B cell (primary cell): Measurements from ENCODE around the gene ASTL. TPM values are rescaled to one million over a fixed set of nuclear protein-coding genes. Genes with fewer than 3 reads are reported as not detected.

Source experiments
- ATAC-seq: fragments of 200-7000 bp; cut with Tn5 transposase; one replicate; pipeline ENCODE4 v1.10.0; 2021; ENCODE audit warnings: low read depth, mild to moderate bottlenecking, moderate number of reproducible peaks, moderate library complexity
- CTCF ChIA-PET: fragments of 350-600 bp; sonication (Branson Sonifier 250); formaldehyde crosslinking; loops from one replicate; lab custom pipeline; 2021; ENCODE audit warnings: antibody characterized with exemption, inconsistent platforms; lab: Charles Lee
- POLR2A ChIA-PET: fragments of 350-600 bp; sonication (Branson Sonifier 250); formaldehyde crosslinking; loops from one replicate; lab custom pipeline; 2021; ENCODE audit warnings: antibody characterized with exemption; lab: Charles Lee
- DNase-seq: peaks from one replicate; pipeline ENCODE4 v3.0.0; 2013
- H2AFZ ChIP-seq: 2 replicates; pipeline ENCODE4 v1.6.1; 2012; ENCODE audit warnings: mild to moderate bottlenecking, low read depth, low read length; ENCODE audit not compliant: insufficient read depth, poor library complexity, severe bottlenecking
- H3K27ac ChIP-seq, 2 donors: 1 replicate in 1 of 2; 2 replicates in 1 of 2; pipeline ENCODE4 v1.5.1; 2012 to 2013; ENCODE audit warnings: low read length in 2 of 2, mild to moderate bottlenecking in 2 of 2, moderate library complexity in 1 of 2
- H3K27me3 ChIP-seq, 4 experiments: fragments of 200-600 bp in 1 of 4; sonication (generic) in 1 of 4; replicated peaks in 1 of 4; 1 replicate in 2 of 4; 2 replicates in 2 of 4; pipeline versions ENCODE4 v1.6.1 to v1.7.0; 2013 to 2016; ENCODE audit warnings: low read length in 3 of 4, mild to moderate bottlenecking in 2 of 4, mixed read lengths in 1 of 4, moderate library complexity in 1 of 4; ENCODE audit not compliant: insufficient read depth in 4 of 4, control insufficient read depth in 3 of 4; ENCODE audit errors: control extremely low read depth in 1 of 4
- H3K36me3 ChIP-seq, 2 experiments: replicated peaks in 1 of 2; 1 replicate in 1 of 2; 2 replicates in 1 of 2; pipeline versions ENCODE4 v1.6.1 to v1.7.1; 2013; ENCODE audit warnings: low read length in 1 of 2; ENCODE audit not compliant: insufficient read depth in 2 of 2, control insufficient read depth in 1 of 2; ENCODE audit errors: control extremely low read depth in 1 of 2, extremely low read depth in 1 of 2
- H3K4me1 ChIP-seq, 2 donors: fragments of 200-600 bp in 1 of 2; sonication (generic) in 1 of 2; 1 replicate in 1 of 2; 2 replicates in 1 of 2; pipeline versions ENCODE4 v1.5.1 to v1.6.1; 2013 to 2017; ENCODE audit warnings: low read length in 2 of 2; ENCODE audit not compliant: control insufficient read depth in 2 of 2, insufficient read depth in 2 of 2
- H3K4me2 ChIP-seq: replicated peaks from 2 replicates; pipeline ENCODE3; 2012; ENCODE audit warnings: mild to moderate bottlenecking, low read depth, low read length; ENCODE audit not compliant: poor library complexity, severe bottlenecking
- H3K4me3 ChIP-seq, 5 experiments: fragments of 200-600 bp in 1 of 5; sonication (generic) in 1 of 5; 1 replicate in 3 of 5; 2 replicates in 2 of 5; pipeline versions ENCODE4 v1.5.1 to v1.7.0; 2011 to 2016; ENCODE audit warnings: low read length in 4 of 5, mild to moderate bottlenecking in 4 of 5, low read depth in 2 of 5, control low read depth in 1 of 5, moderate library complexity in 1 of 5; ENCODE audit not compliant: insufficient read depth in 1 of 5; ENCODE audit errors: control extremely low read depth in 1 of 5, extremely low read depth in 1 of 5
- H3K79me2 ChIP-seq: fragments of 200-600 bp; sonication (generic); one replicate; pipeline ENCODE4 v1.6.0; 2016; ENCODE audit warnings: low read length; ENCODE audit not compliant: control insufficient read depth, insufficient read depth
- H3K9ac ChIP-seq: fragments of 200-600 bp; sonication (generic); 2 replicates; pipeline ENCODE4 v1.6.1; 2017; ENCODE audit warnings: mild to moderate bottlenecking, low read length, moderate library complexity
- H3K9me3 ChIP-seq, 3 donors: one replicate each; pipeline versions ENCODE4 v1.6.1 to v1.7.1; 2013; ENCODE audit warnings: low read length in 2 of 3; ENCODE audit not compliant: control insufficient read depth in 2 of 3, insufficient read depth in 1 of 3; ENCODE audit errors: control extremely low read depth in 1 of 3
- H4K20me1 ChIP-seq: 2 replicates; pipeline ENCODE4 v1.6.0; 2012; ENCODE audit warnings: mild to moderate bottlenecking, low read length; ENCODE audit not compliant: insufficient read depth, control insufficient read depth, poor library complexity, severe bottlenecking
- H3K27ac Mint-ChIP-seq: one replicate; pipeline ENCODE4 v1.8.0; 2021; ENCODE audit warnings: mixed read lengths
- H3K27me3 Mint-ChIP-seq: one replicate; pipeline ENCODE4 v1.8.0; 2021; ENCODE audit warnings: mixed read lengths
- H3K4me1 Mint-ChIP-seq: one replicate; pipeline ENCODE4 v1.8.0; 2021; ENCODE audit warnings: mixed read lengths
- H3K4me3 Mint-ChIP-seq: one replicate; pipeline ENCODE4 v1.8.0; 2021; ENCODE audit warnings: mixed read lengths
- H3K9me3 Mint-ChIP-seq: one replicate; pipeline ENCODE4 v1.8.0; 2022; ENCODE audit warnings: mixed read lengths; ENCODE audit not compliant: insufficient read depth
- EZH2 ChIP-seq: IDR thresholded peaks from 2 replicates; pipeline ENCODE4 v1.6.1; 2012; ENCODE audit warnings: borderline replicate concordance, low read depth, mild to moderate bottlenecking, moderate library complexity, low read length; ENCODE audit not compliant: insufficient read depth, poor library complexity, severe bottlenecking
- WGBS: methylation state at CpG from one replicate; pipeline ENCODE4 v1.1.5; 2013; ENCODE audit warnings: missing lambda C conversion rate; ENCODE audit not compliant: insufficient coverage; 5-methylcytosine and 5-hydroxymethylcytosine counted together
- intact Hi-C: fragments of 100-400 bp; cut with micrococcal nuclease; formaldehyde crosslinking; loops from one replicate; pipeline ENCODE4 v1.10.0; 2022
- polyA plus RNA-seq: library from polyadenylated mRNA; depleted of rRNA; stranded (reverse); fragments of >200 nt; gene quantifications from 2 replicates; pipeline ENCODE4 v1.2.3, GENCODE V29; 2012
- total RNA-seq, 2 donors: library from RNA; stranded (reverse); fragments of 120-200 nt in 1 of 2; gene quantifications; 1 replicate in 1 of 2; 2 replicates in 1 of 2; pipeline versions ENCODE4 v1.2.3 to v1.2.4, GENCODE V29; 2013 to 2022
- TF ChIP-seq, protein P1 (sequence below): fragments of 200-600 bp; IDR thresholded peaks from one replicate; pipeline ENCODE4 v1.8.0; 2022; ENCODE audit warnings: antibody characterized with exemption, mild to moderate bottlenecking

Gene ASTL
- total and polyA plus RNA-seq, 2 donors (not counting 1 experiment from before 2014, with no cell fraction given): 0.15 to 0.59 TPM

DNA sequence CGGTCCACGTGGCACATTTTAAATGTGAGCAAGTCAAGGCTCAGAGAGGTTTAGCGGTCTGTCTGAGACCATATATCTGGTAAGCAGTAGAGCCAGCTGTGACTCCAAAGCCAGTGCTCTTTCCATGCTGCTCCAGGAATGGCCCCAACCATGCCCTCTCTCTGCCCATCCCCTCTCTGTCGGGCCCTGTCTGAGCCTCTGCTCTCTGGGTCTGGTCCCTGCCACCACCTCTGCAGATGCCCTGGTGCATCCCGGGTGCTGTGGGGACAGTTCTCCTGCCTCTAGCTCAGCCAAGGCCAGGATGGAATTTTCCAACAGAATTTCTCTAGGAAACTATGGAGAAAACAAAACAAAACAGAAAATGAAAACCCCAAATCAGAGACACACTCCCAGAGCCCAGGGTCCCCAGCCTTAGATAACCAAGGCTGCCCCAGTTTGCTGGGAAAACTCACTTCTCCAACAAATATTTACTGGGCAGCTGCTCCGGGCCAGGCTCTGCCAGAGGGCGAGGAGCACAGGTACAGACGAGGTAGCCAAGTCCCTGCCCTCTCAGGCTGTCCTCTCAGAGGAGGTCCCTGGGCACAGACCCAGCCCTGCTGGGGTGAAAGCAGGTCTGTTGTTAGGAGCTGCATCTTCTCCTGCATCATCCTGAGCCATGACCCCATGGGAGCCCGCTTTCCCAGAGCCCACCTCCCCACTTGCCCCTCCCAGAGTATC, 31.2 kb downstream of the ASTL start:
- H3K4me3 ChIP-seq: no peak overlapping the region
- H3K36me3 ChIP-seq: no peaks in the 10 kb centered on the region
- H3K79me2 ChIP-seq: no peaks in the 10 kb centered on the region
- 95% methylated on average over 9 of the region's 9 CpGs for WGBS
- no peak overlapping the region for H2AFZ ChIP-seq
- intact Hi-C loops: no loop called here
- Mint-ChIP-seq H3K27ac (no peak overlapping the region), H3K9me3 (peaks cover 5% of the 10 kb centered on the region), H3K4me1 (no peaks in the 10 kb centered on the region), H3K4me3 (no peak overlapping the region), H3K27me3 (peaks cover 10% of the 10 kb centered on the region)
- no peak for DNase-seq
- TF ChIP-seq, protein P1, sequence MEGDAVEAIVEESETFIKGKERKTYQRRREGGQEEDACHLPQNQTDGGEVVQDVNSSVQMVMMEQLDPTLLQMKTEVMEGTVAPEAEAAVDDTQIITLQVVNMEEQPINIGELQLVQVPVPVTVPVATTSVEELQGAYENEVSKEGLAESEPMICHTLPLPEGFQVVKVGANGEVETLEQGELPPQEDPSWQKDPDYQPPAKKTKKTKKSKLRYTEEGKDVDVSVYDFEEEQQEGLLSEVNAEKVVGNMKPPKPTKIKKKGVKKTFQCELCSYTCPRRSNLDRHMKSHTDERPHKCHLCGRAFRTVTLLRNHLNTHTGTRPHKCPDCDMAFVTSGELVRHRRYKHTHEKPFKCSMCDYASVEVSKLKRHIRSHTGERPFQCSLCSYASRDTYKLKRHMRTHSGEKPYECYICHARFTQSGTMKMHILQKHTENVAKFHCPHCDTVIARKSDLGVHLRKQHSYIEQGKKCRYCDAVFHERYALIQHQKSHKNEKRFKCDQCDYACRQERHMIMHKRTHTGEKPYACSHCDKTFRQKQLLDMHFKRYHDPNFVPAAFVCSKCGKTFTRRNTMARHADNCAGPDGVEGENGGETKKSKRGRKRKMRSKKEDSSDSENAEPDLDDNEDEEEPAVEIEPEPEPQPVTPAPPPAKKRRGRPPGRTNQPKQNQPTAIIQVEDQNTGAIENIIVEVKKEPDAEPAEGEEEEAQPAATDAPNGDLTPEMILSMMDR: no peak
- TF ChIP-seq EZH2: no peak
- POLR2A ChIA-PET: no interaction called here
- H3K4me2 ChIP-seq: no peak overlapping the region
- H3K27ac ChIP-seq: no peak overlapping the region
- peaks cover 0 to 3% (median 0%) of the 10 kb centered on the region in 4 experiments for H3K27me3 ChIP-seq
- CTCF ChIA-PET: interaction anchor here (1.8 kb wide), 1 partner anchor 10 kb away, joined by 5 read pairs; the partner anchor contains the start of gene ADRA2B
- H4K20me1 ChIP-seq: no peaks in the 10 kb centered on the region
- H3K4me1 ChIP-seq: no peaks in the 10 kb centered on the region
- H3K9me3 ChIP-seq: peaks cover 0 to 23% (median 11%) of the 10 kb centered on the region in 3 donors
- ATAC-seq: no peak
- H3K9ac ChIP-seq: no peak overlapping the region

DNA sequence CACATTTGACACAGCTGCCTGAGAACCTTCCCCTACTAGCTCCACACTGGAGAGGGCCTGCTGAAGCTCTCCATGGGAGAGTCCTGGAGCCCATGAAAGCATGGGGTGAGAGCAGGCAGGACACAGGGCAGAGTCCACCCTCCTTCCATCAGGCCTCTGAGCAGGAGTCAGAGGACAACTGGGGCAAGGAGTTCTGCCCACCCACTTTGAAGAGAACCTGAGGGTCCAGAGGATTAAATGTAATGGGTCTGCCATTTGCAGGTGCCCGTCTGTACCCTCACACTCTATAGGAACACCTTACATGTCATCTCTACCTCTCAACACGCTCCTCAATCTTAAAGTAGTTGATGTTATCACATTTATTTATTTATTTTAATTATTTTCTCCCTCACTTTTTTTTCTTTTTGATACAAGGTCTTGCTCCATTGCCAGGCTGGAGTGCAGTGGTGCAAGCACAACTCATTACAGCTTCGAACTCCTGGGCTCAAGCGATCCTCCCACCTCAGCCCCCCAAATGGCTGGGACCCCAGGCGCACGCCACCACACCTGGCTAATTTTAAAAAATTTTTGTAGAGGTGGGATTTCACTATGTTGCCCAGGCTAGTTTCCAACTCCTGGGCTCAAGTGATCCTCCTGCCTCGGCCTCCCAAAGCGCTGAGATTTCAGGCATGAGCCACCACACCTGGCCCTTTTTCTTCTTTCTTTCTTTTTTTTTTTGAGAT, 32.1 kb downstream of the ASTL start:
- Histone ChIP-seq H2AFZ (no peak overlapping the region), H3K27me3 (peaks cover 0 to 3% (median 0%) of the 10 kb centered on the region in 4 experiments), H3K27ac (no peak overlapping the region), H3K36me3 (no peaks in the 10 kb centered on the region), H3K9ac (no peak overlapping the region), H3K4me1 (no peaks in the 10 kb centered on the region), H3K4me3 (no peak overlapping the region), H3K4me2 (no peak overlapping the region), H4K20me1 (no peaks in the 10 kb centered on the region), H3K79me2 (no peaks in the 10 kb centered on the region), H3K9me3 (peaks cover 0 to 23% (median 11%) of the 10 kb centered on the region in 3 donors)
- Mint-ChIP-seq H3K4me1 (no peaks in the 10 kb centered on the region), H3K27ac (no peak overlapping the region), H3K4me3 (no peak overlapping the region), H3K27me3 (peaks cover 10% of the 10 kb centered on the region), H3K9me3 (peaks cover 5% of the 10 kb centered on the region)
- ATAC-seq (no peak), DNase-seq (no peak)
- ChIA-PET CTCF (no interaction called here), POLR2A (no interaction called here)
- no CpG with 5 or more reads among the region's 8 CpGs for WGBS
- intact Hi-C loops: no loop called here
- TF ChIP-seq EZH2: no peak
- TF ChIP-seq, protein P1: no peak
